Type B pancreatic cell (in vitro differentiated cells): ENCODE measurements around the gene COL9A3. TPM values are rescaled to one million over a fixed set of nuclear protein-coding genes. Genes with fewer than 3 reads are reported as not detected.

Experiments
- DNase-seq: peaks from one replicate; pipeline ENCODE4 v3.0.0; 2021; ENCODE audit warnings: mixed read lengths; ENCODE audit not compliant: unreplicated experiment; ENCODE audit errors: extremely low spot score
- H3K27ac Mint-ChIP-seq: 2 replicates; pipeline ENCODE4 v1.8.0; 2021; ENCODE audit warnings: mild to moderate bottlenecking, mixed read lengths
- H3K27me3 Mint-ChIP-seq: 2 replicates; pipeline ENCODE4 v1.8.0; 2021; ENCODE audit warnings: mixed read lengths
- H3K36me3 Mint-ChIP-seq: 2 replicates; pipeline ENCODE4 v1.8.0; 2021; ENCODE audit warnings: mixed read lengths
- H3K4me1 Mint-ChIP-seq: one replicate; pipeline ENCODE4 v1.8.0; 2021; ENCODE audit warnings: mixed read lengths; ENCODE audit not compliant: unreplicated experiment
- H3K4me3 Mint-ChIP-seq: 2 replicates; pipeline ENCODE4 v1.8.0; 2021; ENCODE audit warnings: mild to moderate bottlenecking, mixed read lengths
- H3K9me3 Mint-ChIP-seq: 2 replicates; pipeline ENCODE4 v1.8.0; 2021; ENCODE audit warnings: mixed read lengths
- CTCF ChIP-seq: fragments of 200-600 bp; sonication (generic); conservative IDR thresholded peaks from 2 replicates; pipeline ENCODE4 v1.5.0; 2021; ENCODE audit warnings: antibody characterized with exemption, mild to moderate bottlenecking
- total RNA-seq: library from RNA; stranded (reverse); gene quantifications from 2 replicates; pipeline ENCODE4 v1.2.1, GENCODE V29; 2021; ENCODE audit warnings: low replicate concordance

The COL9A3 gene
- total RNA-seq, 1 donor from 2014 or later: 21.2 TPM

- H3K27me3 Mint-ChIP-seq: no peaks in the 10 kb centered on the region
- H3K9me3 Mint-ChIP-seq: no peaks in the 10 kb centered on the region
- no peak for DNase-seq
- H3K27ac Mint-ChIP-seq: no peak overlapping the region
- peaks cover 11% of the 10 kb centered on the region for H3K4me1 Mint-ChIP-seq
- H3K36me3 Mint-ChIP-seq: peaks cover 4% of the 10 kb centered on the region
- no peak for TF ChIP-seq CTCF
- H3K4me3 Mint-ChIP-seq: no peak overlapping the region
These were observed 23.7 kb downstream of the COL9A3 start for GRCh38 chr20:62840244-62841197.

GRCh38 chr20:62841705-62842212, 24.9 kb downstream of the COL9A3 start:
- no peak for DNase-seq
- peaks cover 17% of the 10 kb centered on the region for H3K4me1 Mint-ChIP-seq
- peaks cover 4% of the 10 kb centered on the region for H3K36me3 Mint-ChIP-seq
- H3K4me3 Mint-ChIP-seq: no peak overlapping the region
- no peak overlapping the region for H3K27ac Mint-ChIP-seq
- H3K9me3 Mint-ChIP-seq: no peaks in the 10 kb centered on the region
- no peaks in the 10 kb centered on the region for H3K27me3 Mint-ChIP-seq
- TF ChIP-seq CTCF: no peak

- Mint-ChIP-seq H3K9me3 (no peaks in the 10 kb centered on the region), H3K4me3 (no peak overlapping the region), H3K4me1 (peaks cover 17% of the 10 kb centered on the region), H3K27ac (no peak overlapping the region), H3K27me3 (no peaks in the 10 kb centered on the region), H3K36me3 (peaks cover 4% of the 10 kb centered on the region)
- no peak for TF ChIP-seq CTCF
- DNase-seq: no peak
These were observed 26.8 kb downstream of the COL9A3 start for GRCh38 chr20:62843656-62844055.

- peaks cover 4% of the 10 kb centered on the region for H3K36me3 Mint-ChIP-seq
- DNase-seq: no peak
- H3K9me3 Mint-ChIP-seq: no peaks in the 10 kb centered on the region
- H3K4me1 Mint-ChIP-seq: peaks cover 17% of the 10 kb centered on the region
- no peak overlapping the region for H3K4me3 Mint-ChIP-seq
- H3K27ac Mint-ChIP-seq: no peak overlapping the region
- TF ChIP-seq CTCF: no peak
- no peaks in the 10 kb centered on the region for H3K27me3 Mint-ChIP-seq
These were observed 27.3 kb downstream of the COL9A3 start for GRCh38 chr20:62844182-62844581.

- TF ChIP-seq CTCF: no peak
- Mint-ChIP-seq H3K4me3 (no peak overlapping the region), H3K27ac (no peak overlapping the region), H3K36me3 (peaks cover 9% of the 10 kb centered on the region), H3K4me1 (peaks cover 17% of the 10 kb centered on the region), H3K27me3 (no peaks in the 10 kb centered on the region), H3K9me3 (no peaks in the 10 kb centered on the region)
- no peak for DNase-seq
These were observed 28.7 kb downstream of the COL9A3 start for GRCh38 chr20:62845416-62846160.
